CD14-positive monocyte (primary cell): ENCODE results near the gene NAA60. TPM values are rescaled to one million over a fixed set of nuclear protein-coding genes. Genes with fewer than 3 reads are reported as not detected.
"Not testable (repeated sequence)": the region's sequence is repeated elsewhere in the genome, so short reads cannot be mapped to it uniquely, and the experiment has no call there.

ENCODE experiments used
- DNase-seq, 3 donors: peaks; one replicate each; pipeline ENCODE4 v3.0.0-alpha.2; 2011 to 2022
- H2AFZ ChIP-seq: 2 replicates; pipeline ENCODE4 v1.6.0; 2012; ENCODE audit warnings: mild to moderate bottlenecking, low read depth, low read length, inconsistent platforms; ENCODE audit not compliant: insufficient read depth, poor library complexity, severe bottlenecking
- H3K27ac ChIP-seq, 2 donors: 1 replicate in 1 of 2; 2 replicates in 1 of 2; pipeline ENCODE4 v1.5.1; 2012 to 2013; ENCODE audit warnings: low read length in 2 of 2, control low read depth in 1 of 2, inconsistent platforms in 1 of 2, low read depth in 1 of 2, mild to moderate bottlenecking in 1 of 2
- H3K27me3 ChIP-seq, 2 donors: one replicate each; pipeline versions ENCODE4 v1.6.0 to v1.6.1; 2011 to 2013; ENCODE audit warnings: low read length in 2 of 2; ENCODE audit not compliant: control insufficient read depth in 2 of 2, insufficient read depth in 2 of 2
- H3K36me3 ChIP-seq, 2 donors: replicated peaks in 1 of 2; 1 replicate in 1 of 2; 2 replicates in 1 of 2; pipeline versions ENCODE4 v1.5.1 to v1.6.1; 2012 to 2013; ENCODE audit warnings: low read length in 2 of 2, control low read depth in 1 of 2, inconsistent platforms in 1 of 2, mild to moderate bottlenecking in 1 of 2; ENCODE audit not compliant: insufficient read depth in 2 of 2, control insufficient read depth in 1 of 2
- H3K4me1 ChIP-seq, 2 donors: 1 replicate in 1 of 2; 2 replicates in 1 of 2; pipeline versions ENCODE4 v1.5.1 to v1.6.1; 2012 to 2013; ENCODE audit warnings: low read length in 2 of 2, control low read depth in 1 of 2, inconsistent platforms in 1 of 2, mild to moderate bottlenecking in 1 of 2, moderate library complexity in 1 of 2; ENCODE audit not compliant: insufficient read depth in 2 of 2, control insufficient read depth in 1 of 2
- H3K4me2 ChIP-seq: replicated peaks from 2 replicates; pipeline ENCODE3; 2012; ENCODE audit warnings: low read length, moderate library complexity, mild to moderate bottlenecking; ENCODE audit not compliant: poor library complexity, severe bottlenecking; ENCODE audit errors: extremely low read depth
- H3K4me3 ChIP-seq, 3 experiments: fragments of 200-600 bp in 1 of 3; sonication (generic) in 1 of 3; replicated peaks in 1 of 3; 1 replicate in 2 of 3; 2 replicates in 1 of 3; pipeline ENCODE4 v1.5.1; 2011 to 2013; ENCODE audit warnings: low read length in 3 of 3, mild to moderate bottlenecking in 3 of 3, control low read depth in 2 of 3, low read depth in 2 of 3, inconsistent platforms in 1 of 3, moderate library complexity in 1 of 3
- H3K79me2 ChIP-seq: 2 replicates; pipeline ENCODE4 v1.6.0; 2012; ENCODE audit warnings: mild to moderate bottlenecking, control low read depth, inconsistent platforms, low read length, moderate library complexity; ENCODE audit not compliant: insufficient read depth
- H3K9ac ChIP-seq: 2 replicates; pipeline ENCODE4 v1.6.0; 2017; ENCODE audit warnings: low read length, mild to moderate bottlenecking; ENCODE audit not compliant: insufficient read depth, poor library complexity, severe bottlenecking
- H3K9me3 ChIP-seq, 2 donors: replicated peaks in 1 of 2; 1 replicate in 1 of 2; 2 replicates in 1 of 2; pipeline versions ENCODE4 v1.5.1 to v1.6.1; 2012 to 2013; ENCODE audit warnings: low read length in 2 of 2, control low read depth in 1 of 2; ENCODE audit not compliant: control insufficient read depth in 1 of 2, insufficient read depth in 1 of 2
- H4K20me1 ChIP-seq: 2 replicates; pipeline ENCODE4 v1.6.0; 2012; ENCODE audit warnings: mild to moderate bottlenecking, low read length, control low read depth, moderate library complexity; ENCODE audit not compliant: insufficient read depth
- H3K27ac Mint-ChIP-seq, 7 donors: one replicate each; pipeline ENCODE4 v1.8.0; 2020; ENCODE audit warnings: mild to moderate bottlenecking in 7 of 7, mixed read lengths in 7 of 7, moderate library complexity in 6 of 7, inconsistent platforms in 2 of 7
- H3K27me3 Mint-ChIP-seq, 3 donors: one replicate each; pipeline ENCODE4 v1.8.0; 2021 to 2022; ENCODE audit warnings: low read depth in 3 of 3, mild to moderate bottlenecking in 3 of 3, mixed read lengths in 3 of 3, moderate library complexity in 3 of 3, inconsistent platforms in 1 of 3
- H3K36me3 Mint-ChIP-seq, 2 donors: one replicate each; pipeline ENCODE4 v1.8.0; 2020; ENCODE audit warnings: mixed read lengths in 2 of 2, inconsistent platforms in 1 of 2, mild to moderate bottlenecking in 1 of 2
- H3K4me1 Mint-ChIP-seq: one replicate; pipeline ENCODE4 v1.8.0; 2020; ENCODE audit warnings: mild to moderate bottlenecking, mixed read lengths
- H3K4me3 Mint-ChIP-seq, 2 donors: one replicate each; pipeline ENCODE4 v1.8.0; 2020; ENCODE audit warnings: mild to moderate bottlenecking in 2 of 2, mixed read lengths in 2 of 2, moderate library complexity in 1 of 2
- H3K9me3 Mint-ChIP-seq, 7 donors: one replicate each; pipeline ENCODE4 v1.8.0; 2020 to 2022; ENCODE audit warnings: mixed read lengths in 7 of 7, mild to moderate bottlenecking in 6 of 7, moderate library complexity in 6 of 7, inconsistent platforms in 2 of 7
- WGBS: methylation state at CpG from one replicate; pipeline ENCODE4 v1.1.5; 2013; ENCODE audit warnings: missing lambda C conversion rate; ENCODE audit not compliant: insufficient coverage; 5-methylcytosine and 5-hydroxymethylcytosine counted together
- intact Hi-C, 2 donors: fragments of 100-400 bp; cut with micrococcal nuclease; formaldehyde crosslinking; loops; one replicate each; pipeline versions ENCODE4 v1.15.0 to v1.15.1; 2023
- polyA plus RNA-seq, 3 donors: library from polyadenylated mRNA; depleted of rRNA in 1 of 3; unstranded in 2 of 3; stranded (reverse) in 1 of 3; fragments of 300-500 nt in 2 of 3; fragments of >200 nt in 1 of 3; fragmentation: Illumina TruSeq in 2 of 3; gene quantifications; 1 replicate in 2 of 3; 2 replicates in 1 of 3; pipeline ENCODE4 v1.2.3, GENCODE V29; 2012 to 2021
- TF ChIP-seq, protein P1 (sequence below): fragments of 200-600 bp; IDR thresholded peaks from one replicate; pipeline ENCODE4 v1.8.0; 2022; ENCODE audit warnings: antibody characterized with exemption, mild to moderate bottlenecking

Gene NAA60
- polyA plus RNA-seq, 3 donors, result 19.5 to 48.8 (median 29.7) TPM

DNA sequence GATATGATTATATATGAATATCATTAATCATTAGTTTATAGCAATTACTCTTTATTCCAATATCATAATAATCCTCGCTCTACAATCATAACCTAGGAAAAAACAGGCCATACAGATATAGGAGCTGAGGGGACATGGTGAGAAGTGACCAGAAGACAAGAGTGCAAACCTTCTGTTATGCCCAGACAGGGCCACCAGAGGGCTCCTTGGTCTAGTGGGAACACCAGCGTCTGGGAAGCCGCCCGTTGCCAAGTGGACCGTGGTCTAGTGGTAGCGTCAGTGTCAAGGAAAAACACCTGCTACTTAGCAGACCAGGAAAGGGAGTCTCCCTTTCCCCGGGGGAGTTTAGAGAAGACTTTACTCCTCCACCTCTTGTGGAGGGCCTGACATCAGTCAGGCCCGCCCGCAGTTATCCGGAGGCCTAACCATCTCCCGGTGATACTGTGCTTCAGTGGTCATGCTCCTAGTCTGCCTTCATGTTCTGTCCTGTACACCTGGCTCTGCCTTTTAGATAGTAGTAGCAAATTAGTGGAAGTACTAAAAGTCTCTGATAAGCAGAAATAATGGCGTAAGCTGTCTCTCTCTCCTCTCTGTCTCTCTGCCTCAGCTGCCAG, 83.8 kb downstream of the NAA60 start:
- H3K27ac Mint-ChIP-seq, H3K79me2 ChIP-seq, H3K4me3 Mint-ChIP-seq, H3K27me3 Mint-ChIP-seq, H4K20me1 ChIP-seq, intact Hi-C loops, H3K9me3 Mint-ChIP-seq, H3K9me3 ChIP-seq, H3K4me3 ChIP-seq, H3K27me3 ChIP-seq, H3K27ac ChIP-seq, H3K4me2 ChIP-seq, H3K4me1 Mint-ChIP-seq, H2AFZ ChIP-seq, H3K9ac ChIP-seq, H3K4me1 ChIP-seq: not testable (repeated sequence)
- TF ChIP-seq, protein P1, sequence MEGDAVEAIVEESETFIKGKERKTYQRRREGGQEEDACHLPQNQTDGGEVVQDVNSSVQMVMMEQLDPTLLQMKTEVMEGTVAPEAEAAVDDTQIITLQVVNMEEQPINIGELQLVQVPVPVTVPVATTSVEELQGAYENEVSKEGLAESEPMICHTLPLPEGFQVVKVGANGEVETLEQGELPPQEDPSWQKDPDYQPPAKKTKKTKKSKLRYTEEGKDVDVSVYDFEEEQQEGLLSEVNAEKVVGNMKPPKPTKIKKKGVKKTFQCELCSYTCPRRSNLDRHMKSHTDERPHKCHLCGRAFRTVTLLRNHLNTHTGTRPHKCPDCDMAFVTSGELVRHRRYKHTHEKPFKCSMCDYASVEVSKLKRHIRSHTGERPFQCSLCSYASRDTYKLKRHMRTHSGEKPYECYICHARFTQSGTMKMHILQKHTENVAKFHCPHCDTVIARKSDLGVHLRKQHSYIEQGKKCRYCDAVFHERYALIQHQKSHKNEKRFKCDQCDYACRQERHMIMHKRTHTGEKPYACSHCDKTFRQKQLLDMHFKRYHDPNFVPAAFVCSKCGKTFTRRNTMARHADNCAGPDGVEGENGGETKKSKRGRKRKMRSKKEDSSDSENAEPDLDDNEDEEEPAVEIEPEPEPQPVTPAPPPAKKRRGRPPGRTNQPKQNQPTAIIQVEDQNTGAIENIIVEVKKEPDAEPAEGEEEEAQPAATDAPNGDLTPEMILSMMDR, result peak; percentile 86
- WGBS, result 0% methylated on average over 3 of the region's 12 CpGs
- peak; percentile 15 to 42 (median 42) for DNase-seq
- peaks cover 13 to 16% of the 10 kb centered on the region in 2 donors for H3K36me3 Mint-ChIP-seq
- peaks cover 8 to 10% of the 10 kb centered on the region in 2 donors for H3K36me3 ChIP-seq

DNA sequence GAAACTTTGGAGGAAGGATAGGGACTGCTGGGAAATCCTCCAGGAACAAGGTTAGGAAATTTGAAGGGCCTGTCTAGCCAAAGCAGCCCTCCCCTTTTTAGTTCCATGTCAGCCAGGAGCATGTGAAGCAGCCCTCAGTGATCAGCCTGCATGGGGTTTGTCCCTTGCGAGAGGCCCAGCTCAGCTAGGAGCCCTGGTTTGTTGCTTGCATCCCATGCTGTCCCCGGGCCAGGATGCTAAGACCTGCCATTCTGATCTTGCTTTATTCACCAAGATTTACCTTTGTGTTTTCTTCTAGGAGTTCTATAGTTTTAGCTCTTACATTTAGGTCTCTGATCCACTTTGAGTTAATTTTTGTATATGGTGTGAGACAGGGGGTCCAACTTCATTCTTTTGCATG, 84.9 kb downstream of the NAA60 start:
- Mint-ChIP-seq H3K4me1 (peaks cover 4% of the 10 kb centered on the region), H3K4me3 (no peak overlapping the region), H3K27me3 (peaks cover 0 to 2% (median 0%) of the 10 kb centered on the region in 3 donors), H3K27ac (no peak overlapping the region), H3K9me3 (peaks cover 0 to 4% (median 0%) of the 10 kb centered on the region in 7 donors), H3K36me3 (peaks cover 12 to 19% of the 10 kb centered on the region in 2 donors)
- Histone ChIP-seq H3K79me2 (no peaks in the 10 kb centered on the region), H3K4me2 (no peak overlapping the region), H3K4me3 (no peak overlapping the region), H3K36me3 (peaks cover 7 to 12% of the 10 kb centered on the region in 2 donors), H4K20me1 (no peaks in the 10 kb centered on the region), H3K4me1 (no peaks in the 10 kb centered on the region), H3K27ac (no peak overlapping the region), H3K27me3 (no peaks in the 10 kb centered on the region), H3K9me3 (no peaks in the 10 kb centered on the region), H3K9ac (no peak overlapping the region), H2AFZ (no peak overlapping the region)
- no peak for DNase-seq
- TF ChIP-seq, protein P1, result no peak
- 90% methylated on average over 2 of the region's 2 CpGs for WGBS
- intact Hi-C loops, result no loop called here
